Measurements from ENCODE around the gene ACAD9. TPM values are rescaled to one million over a fixed set of nuclear protein-coding genes. Genes with fewer than 3 reads are reported as not detected.

ACAD9 gene
- total and polyA plus RNA-seq, 9 of the 15 experiments (the other 6 are each of a cell fraction or from before 2014, with no cell fraction given): 10.2 to 32.6 (median 22.8) TPM

DNA sequence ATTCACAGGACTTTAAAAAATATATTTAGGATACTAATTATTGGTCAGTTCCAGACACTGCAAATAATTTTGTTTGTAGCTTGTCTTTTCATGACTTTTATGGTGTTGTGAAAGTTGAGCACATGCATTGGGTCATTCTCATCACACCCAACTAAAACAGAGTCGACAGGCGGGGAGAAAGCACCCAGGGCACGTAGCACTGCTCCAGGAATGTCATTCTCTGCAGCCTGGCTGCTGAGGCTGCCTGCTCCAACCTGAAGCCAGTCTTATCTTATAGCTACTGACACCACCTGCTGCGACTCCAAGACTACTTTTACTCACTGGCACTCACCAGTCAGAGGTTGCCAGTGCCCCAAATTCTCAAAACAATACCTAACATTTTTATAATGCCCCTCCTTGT is 56.9 kb downstream of the ACAD9 start:
- FAIRE-seq (no peak), DNase-seq (ENCODE audit: extremely low read depth in 1 of 4, low spot score in 3 of 4) (no peak), ATAC-seq (no peak)
- whole genome bisulfite sequencing (ENCODE audit: insufficient coverage, low coverage, missing lambda C conversion rate): 0% methylated on average over 4 of the region's 4 CpGs
- Histone ChIP-seq H3K9me1 (ENCODE audit: control insufficient read depth, insufficient read depth, low read length) (no peaks in the 10 kb centered on the region), H4K20me1 (replicated peaks; ENCODE audit: control insufficient read depth, insufficient read depth, low read length) (no peaks in the 10 kb centered on the region), H3K79me2 (ENCODE audit: control insufficient read depth, insufficient read depth, low read length) (no peaks in the 10 kb centered on the region), H3K4me3 (no peak overlapping the region), H3K36me3 (ENCODE audit: control insufficient read depth, insufficient read depth, low read length) (no peaks in the 10 kb centered on the region), H3K27ac (ENCODE audit: extremely low read depth, low read depth, low read length) (no peak overlapping the region), H3K9ac (ENCODE audit: insufficient read depth in 1 of 2, low read depth in 2 of 2, low read length in 2 of 2) (no peak overlapping the region), H3K27me3 (ENCODE audit: control insufficient read depth in 2 of 2, insufficient read depth in 2 of 2, low read length in 2 of 2) (peaks cover 10 to 47% of the 10 kb centered on the region in 2 experiments; a peak in 4 of 5 replicates), H3K4me1 (replicated peaks in 1 of 2; ENCODE audit: control insufficient read depth in 2 of 2, insufficient read depth in 2 of 2, low read length in 2 of 2) (peaks cover 0 to 4% of the 10 kb centered on the region in 2 experiments; a peak in 2 of 5 replicates), H3K9me3 (replicated peaks; ENCODE audit: control insufficient read depth, insufficient read depth, low read depth, low read length) (no peaks in the 10 kb centered on the region), H2AFZ (ENCODE audit: low read depth, low read length) (no peak overlapping the region), H3K4me2 (ENCODE audit: insufficient read depth, low read length) (no peak overlapping the region)
- no TSS peak for BruUV-seq (replicated peaks)
- intact Hi-C loops (cut with micrococcal nuclease) (no loop called here), in situ Hi-C loops (cut with MboI) (no loop called here)
- POLR2A ChIA-PET: interaction anchor here (0.8 kb wide), 1 partner anchor 378 kb away, joined by 3 read pairs; no protein-coding TSS in a partner anchor
- CTCF ChIA-PET (ENCODE audit: low intra/inter-chr PET ratio): no interaction called here
- TF ChIP-seq ARID2 (IDR thresholded peaks at IDR 0.05) (no peak), FOXJ3 (CRISPR knock-in tag; IDR thresholded peaks at IDR 0.05) (no peak), ZBTB7A (IDR thresholded peaks at IDR 0.05; ENCODE audit: borderline replicate concordance, control insufficient read depth, low read depth, low read length) (no peak), ZNF785 (CRISPR knock-in tag; IDR thresholded peaks at IDR 0.05) (no peak), RAD51 (IDR thresholded peaks at IDR 0.05; ENCODE audit: borderline replicate concordance, low read depth) (no peak), MYBL2 (IDR thresholded peaks at IDR 0.05; ENCODE audit: low read depth) (no peak), MYBL2 (CRISPR knock-in tag; IDR thresholded peaks at IDR 0.05; ENCODE audit: borderline replicate concordance) (no peak), SRSF7 (optimal IDR thresholded peaks at IDR 0.05; ENCODE audit: low read depth, low read length) (no peak), ETV6 (IDR thresholded peaks at IDR 0.05; ENCODE audit: borderline replicate concordance in 1 of 2, low read depth in 2 of 2, low read length in 1 of 2) (no peak), ETV6 (CRISPR knock-in tag; IDR thresholded peaks at IDR 0.05; ENCODE audit: borderline replicate concordance) (no peak), CC2D1A (IDR thresholded peaks at IDR 0.05) (no peak), ZNF134 (CRISPR knock-in tag; conservative IDR thresholded peaks at IDR 0.05) (no peak), PHB (CRISPR knock-in tag; IDR thresholded peaks at IDR 0.05) (no peak), CSDE1 (IDR thresholded peaks at IDR 0.05) (no peak), HSF4 (CRISPR knock-in tag; IDR thresholded peaks at IDR 0.05; ENCODE audit: borderline replicate concordance) (no peak), NFYB (IDR thresholded peaks at IDR 0.05; ENCODE audit: extremely low read depth, insufficient read length) (no peak)
- TF ChIP-seq, protein P1, sequence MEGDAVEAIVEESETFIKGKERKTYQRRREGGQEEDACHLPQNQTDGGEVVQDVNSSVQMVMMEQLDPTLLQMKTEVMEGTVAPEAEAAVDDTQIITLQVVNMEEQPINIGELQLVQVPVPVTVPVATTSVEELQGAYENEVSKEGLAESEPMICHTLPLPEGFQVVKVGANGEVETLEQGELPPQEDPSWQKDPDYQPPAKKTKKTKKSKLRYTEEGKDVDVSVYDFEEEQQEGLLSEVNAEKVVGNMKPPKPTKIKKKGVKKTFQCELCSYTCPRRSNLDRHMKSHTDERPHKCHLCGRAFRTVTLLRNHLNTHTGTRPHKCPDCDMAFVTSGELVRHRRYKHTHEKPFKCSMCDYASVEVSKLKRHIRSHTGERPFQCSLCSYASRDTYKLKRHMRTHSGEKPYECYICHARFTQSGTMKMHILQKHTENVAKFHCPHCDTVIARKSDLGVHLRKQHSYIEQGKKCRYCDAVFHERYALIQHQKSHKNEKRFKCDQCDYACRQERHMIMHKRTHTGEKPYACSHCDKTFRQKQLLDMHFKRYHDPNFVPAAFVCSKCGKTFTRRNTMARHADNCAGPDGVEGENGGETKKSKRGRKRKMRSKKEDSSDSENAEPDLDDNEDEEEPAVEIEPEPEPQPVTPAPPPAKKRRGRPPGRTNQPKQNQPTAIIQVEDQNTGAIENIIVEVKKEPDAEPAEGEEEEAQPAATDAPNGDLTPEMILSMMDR (IDR thresholded peaks at IDR 0.05 in 2 of 3, conservative IDR thresholded peaks at IDR 0.05 in 1 of 3; ENCODE audit: insufficient read depth in 2 of 3, low read depth in 1 of 3, low read length in 3 of 3): no peak
- TF ChIP-seq, protein P2, sequence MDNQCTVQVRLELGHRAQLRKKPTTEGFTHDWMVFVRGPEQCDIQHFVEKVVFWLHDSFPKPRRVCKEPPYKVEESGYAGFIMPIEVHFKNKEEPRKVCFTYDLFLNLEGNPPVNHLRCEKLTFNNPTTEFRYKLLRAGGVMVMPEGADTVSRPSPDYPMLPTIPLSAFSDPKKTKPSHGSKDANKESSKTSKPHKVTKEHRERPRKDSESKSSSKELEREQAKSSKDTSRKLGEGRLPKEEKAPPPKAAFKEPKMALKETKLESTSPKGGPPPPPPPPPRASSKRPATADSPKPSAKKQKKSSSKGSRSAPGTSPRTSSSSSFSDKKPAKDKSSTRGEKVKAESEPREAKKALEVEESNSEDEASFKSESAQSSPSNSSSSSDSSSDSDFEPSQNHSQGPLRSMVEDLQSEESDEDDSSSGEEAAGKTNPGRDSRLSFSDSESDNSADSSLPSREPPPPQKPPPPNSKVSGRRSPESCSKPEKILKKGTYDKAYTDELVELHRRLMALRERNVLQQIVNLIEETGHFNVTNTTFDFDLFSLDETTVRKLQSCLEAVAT (IDR thresholded peaks at IDR 0.05): no peak
- TF ChIP-seq, protein P3, sequence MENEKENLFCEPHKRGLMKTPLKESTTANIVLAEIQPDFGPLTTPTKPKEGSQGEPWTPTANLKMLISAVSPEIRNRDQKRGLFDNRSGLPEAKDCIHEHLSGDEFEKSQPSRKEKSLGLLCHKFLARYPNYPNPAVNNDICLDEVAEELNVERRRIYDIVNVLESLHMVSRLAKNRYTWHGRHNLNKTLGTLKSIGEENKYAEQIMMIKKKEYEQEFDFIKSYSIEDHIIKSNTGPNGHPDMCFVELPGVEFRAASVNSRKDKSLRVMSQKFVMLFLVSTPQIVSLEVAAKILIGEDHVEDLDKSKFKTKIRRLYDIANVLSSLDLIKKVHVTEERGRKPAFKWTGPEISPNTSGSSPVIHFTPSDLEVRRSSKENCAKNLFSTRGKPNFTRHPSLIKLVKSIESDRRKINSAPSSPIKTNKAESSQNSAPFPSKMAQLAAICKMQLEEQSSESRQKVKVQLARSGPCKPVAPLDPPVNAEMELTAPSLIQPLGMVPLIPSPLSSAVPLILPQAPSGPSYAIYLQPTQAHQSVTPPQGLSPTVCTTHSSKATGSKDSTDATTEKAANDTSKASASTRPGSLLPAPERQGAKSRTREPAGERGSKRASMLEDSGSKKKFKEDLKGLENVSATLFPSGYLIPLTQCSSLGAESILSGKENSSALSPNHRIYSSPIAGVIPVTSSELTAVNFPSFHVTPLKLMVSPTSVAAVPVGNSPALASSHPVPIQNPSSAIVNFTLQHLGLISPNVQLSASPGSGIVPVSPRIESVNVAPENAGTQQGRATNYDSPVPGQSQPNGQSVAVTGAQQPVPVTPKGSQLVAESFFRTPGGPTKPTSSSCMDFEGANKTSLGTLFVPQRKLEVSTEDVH (IDR thresholded peaks at IDR 0.05; ENCODE audit: low read depth, partially characterized antibody): no peak
